ENCODE measurements around the gene ITSN1. TPM values are rescaled to one million over a fixed set of nuclear protein-coding genes. Genes with fewer than 3 reads are reported as not detected.
"Not testable (repeated sequence)": the region's sequence is repeated elsewhere in the genome, so short reads cannot be mapped to it uniquely, and the experiment has no call there.

The ITSN1 gene
- total and polyA plus RNA-seq, 8 donors, result 6.0 to 83.5 (median 25.4) TPM

DNA sequence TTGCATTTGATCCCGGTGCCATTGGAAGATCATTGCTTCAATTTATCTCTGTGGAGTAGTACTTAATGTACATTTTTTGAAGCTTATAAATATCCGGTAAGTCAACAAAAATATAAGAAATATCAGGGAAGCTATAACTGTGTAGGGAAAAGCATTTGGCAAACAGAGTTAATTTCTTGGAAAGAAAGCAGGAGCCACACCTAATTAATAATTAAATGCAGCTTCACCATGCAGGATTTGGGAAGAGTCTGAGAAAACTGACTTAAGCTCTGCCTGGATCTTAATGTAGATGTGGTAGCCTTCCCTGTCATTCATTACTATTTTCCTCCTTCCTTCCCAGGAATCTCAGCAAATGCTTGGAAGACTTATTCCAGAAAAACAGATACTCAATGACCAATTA lies 138.8 kb downstream of the ITSN1 start:
- H3K9me3 ChIP-seq, result no peaks in the 10 kb centered on the region
- no peaks in the 10 kb centered on the region for H3K4me1 ChIP-seq
- H3K27ac ChIP-seq, result no peak overlapping the region
- no peak for DNase-seq
- no peak for TF ChIP-seq EP300 (IDR thresholded peaks at IDR 0.05)
- no peak for TF ChIP-seq POLR2AphosphoS5 (IDR thresholded peaks at IDR 0.05)
- no peak for TF ChIP-seq POLR2A (IDR thresholded peaks at IDR 0.05)
- TF ChIP-seq, protein P1, sequence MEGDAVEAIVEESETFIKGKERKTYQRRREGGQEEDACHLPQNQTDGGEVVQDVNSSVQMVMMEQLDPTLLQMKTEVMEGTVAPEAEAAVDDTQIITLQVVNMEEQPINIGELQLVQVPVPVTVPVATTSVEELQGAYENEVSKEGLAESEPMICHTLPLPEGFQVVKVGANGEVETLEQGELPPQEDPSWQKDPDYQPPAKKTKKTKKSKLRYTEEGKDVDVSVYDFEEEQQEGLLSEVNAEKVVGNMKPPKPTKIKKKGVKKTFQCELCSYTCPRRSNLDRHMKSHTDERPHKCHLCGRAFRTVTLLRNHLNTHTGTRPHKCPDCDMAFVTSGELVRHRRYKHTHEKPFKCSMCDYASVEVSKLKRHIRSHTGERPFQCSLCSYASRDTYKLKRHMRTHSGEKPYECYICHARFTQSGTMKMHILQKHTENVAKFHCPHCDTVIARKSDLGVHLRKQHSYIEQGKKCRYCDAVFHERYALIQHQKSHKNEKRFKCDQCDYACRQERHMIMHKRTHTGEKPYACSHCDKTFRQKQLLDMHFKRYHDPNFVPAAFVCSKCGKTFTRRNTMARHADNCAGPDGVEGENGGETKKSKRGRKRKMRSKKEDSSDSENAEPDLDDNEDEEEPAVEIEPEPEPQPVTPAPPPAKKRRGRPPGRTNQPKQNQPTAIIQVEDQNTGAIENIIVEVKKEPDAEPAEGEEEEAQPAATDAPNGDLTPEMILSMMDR (IDR thresholded peaks at IDR 0.05), result no peak
- H3K4me3 ChIP-seq, result no peak overlapping the region
- intact Hi-C loops (cut with DNase I; ENCODE audit: low total_unique reads), result no loop called here
- H3K27me3 ChIP-seq, result no peaks in the 10 kb centered on the region
- peaks cover 6 to 31% (median 17%) of the 10 kb centered on the region in 4 donors for H3K36me3 ChIP-seq
- 88 to 93% (median 91%) methylated on average over 2 of the region's 2 CpGs for WGBS, 5 donors

DNA sequence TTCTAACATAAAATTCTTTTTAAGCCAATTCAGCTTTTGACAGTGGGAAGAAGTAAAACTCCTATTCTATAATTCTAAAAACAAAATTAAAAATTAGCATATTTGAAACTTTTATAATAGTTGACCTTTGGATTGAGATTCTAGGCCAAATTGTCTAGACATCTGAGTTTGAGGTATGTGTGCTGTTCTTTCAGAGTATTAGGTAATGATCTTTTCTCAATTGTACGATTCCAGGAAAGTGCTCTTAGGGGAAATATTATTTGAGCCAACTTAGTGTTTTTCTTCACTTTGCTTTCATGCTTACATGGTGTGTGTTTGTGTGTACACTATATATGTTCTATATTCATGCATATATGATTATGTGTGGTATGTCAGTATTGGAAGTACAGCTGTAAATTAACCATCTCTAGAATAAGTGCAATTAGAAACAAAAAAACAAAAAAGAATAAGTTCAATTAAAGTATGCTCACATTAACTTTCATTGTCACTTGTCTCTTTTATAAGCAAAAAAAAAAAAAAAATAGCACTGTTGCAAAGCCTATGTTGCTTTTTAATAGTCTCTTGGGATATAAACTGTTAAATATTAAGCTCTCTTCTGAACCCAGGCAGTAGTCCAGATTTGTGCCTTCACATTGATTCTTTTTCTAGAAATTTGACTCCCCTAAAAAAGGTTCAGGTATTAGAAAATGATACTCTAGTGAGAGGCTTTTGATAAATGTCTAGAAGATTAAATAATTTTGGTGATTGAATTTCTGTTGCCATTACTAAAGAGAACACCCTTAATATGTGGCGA lies 141.1 kb downstream of the ITSN1 start:
- H3K36me3 ChIP-seq, result peaks cover 12 to 39% (median 20%) of the 10 kb centered on the region in 4 donors
- WGBS, 5 donors, result 84 to 98% (median 93%) methylated on average over 2 of the region's 2 CpGs
- no peaks in the 10 kb centered on the region for H3K9me3 ChIP-seq
- no peak overlapping the region for H3K4me3 ChIP-seq
- no peak for DNase-seq
- no peak overlapping the region for H3K27ac ChIP-seq
- H3K27me3 ChIP-seq, result no peaks in the 10 kb centered on the region
- TF ChIP-seq POLR2A (IDR thresholded peaks at IDR 0.05) (no peak), POLR2AphosphoS5 (IDR thresholded peaks at IDR 0.05) (no peak)
- TF ChIP-seq, protein P1 (IDR thresholded peaks at IDR 0.05), result no peak
- intact Hi-C loops (cut with DNase I; ENCODE audit: low total_unique reads), result no loop called here
- no peaks in the 10 kb centered on the region for H3K4me1 ChIP-seq

DNA sequence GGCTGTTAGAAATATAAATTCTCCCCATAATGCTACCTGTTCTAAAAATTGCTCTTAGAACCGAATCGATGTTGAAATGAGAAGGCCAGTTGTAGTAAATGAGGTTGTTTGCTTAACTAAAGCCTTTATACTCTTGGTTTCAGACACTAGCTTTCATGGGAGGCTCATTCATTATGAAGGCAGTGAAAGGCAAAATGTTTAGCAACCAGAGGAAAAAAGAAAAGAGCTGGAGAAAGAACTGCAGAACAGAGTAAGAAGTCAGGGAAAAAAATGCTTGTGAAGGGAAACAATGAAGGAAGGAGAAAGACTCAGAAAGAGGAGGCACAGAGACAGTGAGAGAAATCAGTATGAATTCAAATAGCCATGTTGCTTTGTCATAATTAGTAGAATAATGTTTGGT lies 145.1 kb downstream of the ITSN1 start:
- no peaks in the 10 kb centered on the region for H3K27me3 ChIP-seq
- H3K4me3 ChIP-seq, result no peak overlapping the region
- H3K36me3 ChIP-seq, result peaks cover 1 to 14% (median 8%) of the 10 kb centered on the region in 4 donors
- DNase-seq, result no peak
- TF ChIP-seq POLR2A (IDR thresholded peaks at IDR 0.05), result no peak
- no peak for TF ChIP-seq EP300 (IDR thresholded peaks at IDR 0.05)
- no peak for TF ChIP-seq POLR2AphosphoS5 (IDR thresholded peaks at IDR 0.05)
- TF ChIP-seq, protein P1 (IDR thresholded peaks at IDR 0.05), result no peak
- 71 to 93% (median 92%) methylated on average over 2 of the region's 2 CpGs for WGBS, 5 donors
- H3K27ac ChIP-seq, result no peak overlapping the region
- intact Hi-C loops (cut with DNase I; ENCODE audit: low total_unique reads), result no loop called here
- no peaks in the 10 kb centered on the region for H3K9me3 ChIP-seq
- no peaks in the 10 kb centered on the region for H3K4me1 ChIP-seq

DNA sequence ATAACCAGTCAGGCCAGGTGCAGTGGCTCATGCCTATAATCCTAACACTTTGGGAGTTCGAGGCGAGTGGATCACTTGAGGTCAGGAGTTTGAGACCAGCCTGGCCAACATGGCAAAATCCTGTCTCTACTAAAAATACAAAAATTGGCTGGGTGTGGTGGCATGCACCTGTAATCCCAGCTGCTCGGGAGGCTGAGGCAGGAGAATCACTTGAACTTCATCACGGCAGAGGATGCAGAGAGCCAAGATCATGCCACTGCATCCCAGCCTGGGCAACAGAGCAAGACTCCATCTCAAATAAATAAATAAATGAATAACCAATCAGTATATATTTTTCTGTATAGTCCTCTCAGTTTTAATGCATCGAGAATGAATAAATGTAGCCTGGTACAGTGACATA lies 146.1 kb downstream of the ITSN1 start:
- H3K4me1 ChIP-seq; H3K4me3 ChIP-seq; intact Hi-C loops (cut with DNase I; ENCODE audit: low total_unique reads); DNase-seq; H3K27me3 ChIP-seq; H3K9me3 ChIP-seq; H3K27ac ChIP-seq: not testable (repeated sequence)
- peaks cover 0 to 10% (median 7%) of the 10 kb centered on the region in 4 donors for H3K36me3 ChIP-seq
- 94 to 97% (median 96%) methylated on average over 5 of the region's 5 CpGs for WGBS, 5 donors

DNA sequence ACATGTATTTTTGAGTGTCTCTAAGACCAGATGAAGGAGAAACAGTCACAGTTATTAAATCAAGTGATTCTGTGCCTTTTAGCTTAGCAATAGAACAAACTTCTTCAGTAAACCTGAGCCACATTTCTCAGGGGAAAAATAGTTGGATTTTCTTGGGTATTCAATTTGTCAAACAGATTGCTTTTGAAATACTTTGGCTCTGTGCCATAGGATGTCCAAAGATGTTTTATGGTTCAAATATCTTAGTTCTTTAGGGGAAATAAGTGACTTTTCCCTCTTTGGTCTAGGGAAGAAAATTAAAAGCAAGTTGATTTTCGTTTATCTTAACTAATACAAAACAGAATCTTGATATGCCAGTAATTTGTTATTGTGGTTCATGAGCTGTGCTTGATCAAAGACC lies 147.4 kb downstream of the ITSN1 start:
- Histone ChIP-seq H3K36me3 (peaks cover 8 to 22% (median 14%) of the 10 kb centered on the region in 4 donors), H3K27ac (no peak overlapping the region), H3K9me3 (no peaks in the 10 kb centered on the region), H3K4me3 (no peak overlapping the region), H3K4me1 (no peaks in the 10 kb centered on the region), H3K27me3 (no peaks in the 10 kb centered on the region)
- WGBS, 5 donors, result 50 to 70% (median 64%) methylated on average over 1 of the region's 1 CpG
- intact Hi-C loops (cut with DNase I; ENCODE audit: low total_unique reads), result no loop called here
- DNase-seq, result no peak
- TF ChIP-seq, protein P1 (IDR thresholded peaks at IDR 0.05), result no peak
- TF ChIP-seq POLR2AphosphoS5 (IDR thresholded peaks at IDR 0.05), result no peak
- no peak for TF ChIP-seq EP300 (IDR thresholded peaks at IDR 0.05)
- TF ChIP-seq POLR2A (IDR thresholded peaks at IDR 0.05), result no peak
